H1 (cell line): ENCODE data around the gene DLL3. TPM values are rescaled to one million over a fixed set of nuclear protein-coding genes. Genes with fewer than 3 reads are reported as not detected.

Source experiments
- CTCF ChIA-PET: fragments of 300-600 bp; sonication (Branson Sonifier 250); formaldehyde crosslinking; loops from one replicate; lab custom pipeline; 2021; ENCODE audit not compliant: partially characterized antibody; lab: Charles Lee
- POLR2A ChIA-PET: fragments of 300-600 bp; sonication (Branson Sonifier 250); formaldehyde crosslinking; loops from one replicate; lab custom pipeline; 2021; ENCODE audit warnings: inconsistent platforms; ENCODE audit not compliant: partially characterized antibody; lab: Charles Lee
- DNase-seq, 2 experiments: peaks; one replicate each; pipeline versions ENCODE4 v3.0.0 to v3.0.0-alpha.2; 2010 to 2022; ENCODE audit warnings: low spot score in 2 of 2, low read depth in 1 of 2, mixed read lengths in 1 of 2
- FAIRE-seq: peaks from 2 replicates; lab custom pipeline; 2011; peaks lifted over from hg19 to GRCh38; lab: Jason Lieb, UNC
- H2AFZ ChIP-seq: 2 replicates; pipeline ENCODE4 v1.8.1; 2012; ENCODE audit warnings: low read length, inconsistent platforms
- H2AK5ac ChIP-seq: 2 replicates; pipeline ENCODE4 v1.6.1; 2013; ENCODE audit warnings: low read depth, low read length
- H2BK120ac ChIP-seq: replicated peaks from 2 replicates; pipeline ENCODE3; 2013; ENCODE audit warnings: low read depth, low read length, inconsistent platforms
- H2BK12ac ChIP-seq: 2 replicates; pipeline ENCODE4 v1.6.1; 2013; ENCODE audit warnings: low read depth, low read length
- H2BK15ac ChIP-seq: 2 replicates; pipeline ENCODE4 v1.6.1; 2013; ENCODE audit warnings: low read length
- H2BK20ac ChIP-seq: 2 replicates; pipeline ENCODE4 v1.6.1; 2013; ENCODE audit warnings: low read length
- H2BK5ac ChIP-seq: 2 replicates; pipeline ENCODE4 v1.6.1; 2013; ENCODE audit warnings: low read depth, low read length
- H3K14ac ChIP-seq: 2 replicates; pipeline ENCODE4 v1.6.1; 2013; ENCODE audit warnings: inconsistent platforms; ENCODE audit not compliant: insufficient read length
- H3K18ac ChIP-seq: 2 replicates; pipeline ENCODE4 v1.6.1; 2013; ENCODE audit warnings: low read length; ENCODE audit errors: extremely low read depth
- H3K23ac ChIP-seq: 2 replicates; pipeline ENCODE4 v1.6.1; 2013; ENCODE audit warnings: inconsistent platforms; ENCODE audit not compliant: insufficient read length
- H3K23me2 ChIP-seq: 2 replicates; pipeline ENCODE4 v1.6.1; 2013; ENCODE audit warnings: low read depth, low read length
- H3K27ac ChIP-seq: 2 replicates; pipeline ENCODE4 v1.6.1; 2011; ENCODE audit warnings: low read depth, low read length, inconsistent platforms
- H3K27me3 ChIP-seq, 4 experiments: replicated peaks in 1 of 4; 1 replicate in 1 of 4; 2 replicates in 3 of 4; pipeline versions ENCODE4 v1.6.1 to v1.8.1; 2011 to 2013; ENCODE audit warnings: low read length in 3 of 4, mild to moderate bottlenecking in 3 of 4, inconsistent platforms in 2 of 4, mixed read lengths in 2 of 4, moderate library complexity in 1 of 4; ENCODE audit not compliant: control insufficient read depth in 3 of 4, insufficient read depth in 3 of 4; ENCODE audit errors: extremely low read depth in 1 of 4
- H3K36me3 ChIP-seq, 4 experiments: 2 replicates each; pipeline versions ENCODE4 v1.6.1 to v1.8.1; 2011 to 2013; ENCODE audit warnings: mild to moderate bottlenecking in 4 of 4, low read length in 3 of 4, moderate library complexity in 2 of 4, control low read depth in 1 of 4, inconsistent platforms in 1 of 4; ENCODE audit not compliant: insufficient read depth in 4 of 4, control insufficient read depth in 2 of 4
- H3K4ac ChIP-seq: replicated peaks from 2 replicates; pipeline ENCODE3; 2013; ENCODE audit warnings: low read length, low read depth, mixed read lengths, inconsistent platforms; ENCODE audit not compliant: insufficient read length
- H3K4me1 ChIP-seq, 4 experiments: replicated peaks in 1 of 4; 1 replicate in 1 of 4; 2 replicates in 3 of 4; pipeline versions ENCODE4 v1.6.1 to v1.8.1; 2011 to 2013; ENCODE audit warnings: low read length in 3 of 4, inconsistent platforms in 2 of 4, mixed read lengths in 1 of 4; ENCODE audit not compliant: insufficient read depth in 4 of 4, control insufficient read depth in 3 of 4
- H3K4me2 ChIP-seq, 2 experiments: 2 replicates each; pipeline versions ENCODE4 v1.6.1 to v1.8.1; 2011 to 2013; ENCODE audit warnings: low read depth in 2 of 2, low read length in 2 of 2, control low read depth in 1 of 2, inconsistent platforms in 1 of 2, mild to moderate bottlenecking in 1 of 2; ENCODE audit not compliant: insufficient read depth in 1 of 2
- H3K4me3 ChIP-seq, 4 experiments: fragments of 200-600, 300-600 bp in 1 of 4; sonication (generic), shearing (Covaris generic), sonication (Bioruptor Twin) in 1 of 4; 2 replicates each; pipeline versions ENCODE4 v1.5.1 to v1.8.1; 2011 to 2016; ENCODE audit warnings: low read length in 4 of 4, low read depth in 3 of 4, control low read depth in 2 of 4, inconsistent platforms in 2 of 4, mild to moderate bottlenecking in 2 of 4, mixed read lengths in 1 of 4, moderate library complexity in 1 of 4; ENCODE audit not compliant: insufficient read depth in 2 of 4; ENCODE audit errors: extremely low read depth in 1 of 4
- H3K56ac ChIP-seq: replicated peaks from 2 replicates; pipeline ENCODE3; 2013; ENCODE audit warnings: low read depth, mild to moderate bottlenecking, mixed read lengths, low read length, inconsistent platforms; ENCODE audit not compliant: insufficient read length
- H3K79me1 ChIP-seq: 2 replicates; pipeline ENCODE4 v1.6.1; 2013; ENCODE audit warnings: low read depth, low read length, control low read depth
- H3K79me2 ChIP-seq, 2 experiments: 2 replicates each; pipeline versions ENCODE4 v1.6.1 to v1.8.1; 2012 to 2013; ENCODE audit warnings: low read length in 2 of 2, mild to moderate bottlenecking in 2 of 2, inconsistent platforms in 1 of 2; ENCODE audit not compliant: insufficient read depth in 2 of 2, control insufficient read depth in 1 of 2
- H3K9ac ChIP-seq, 4 experiments: replicated peaks in 1 of 4; 1 replicate in 1 of 4; 2 replicates in 3 of 4; pipeline versions ENCODE4 v1.6.1 to v1.8.1; 2011 to 2013; ENCODE audit warnings: low read depth in 3 of 4, low read length in 3 of 4, control low read depth in 2 of 4, mild to moderate bottlenecking in 2 of 4, moderate library complexity in 2 of 4, inconsistent platforms in 1 of 4; ENCODE audit errors: extremely low read depth in 1 of 4
- H3K9me3 ChIP-seq, 2 experiments: 2 replicates each; pipeline versions ENCODE4 v1.6.1 to v1.8.1; 2012 to 2013; ENCODE audit warnings: mild to moderate bottlenecking in 2 of 2, moderate library complexity in 2 of 2, control low read depth in 1 of 2, inconsistent platforms in 1 of 2, low read depth in 1 of 2, low read length in 1 of 2, mixed read lengths in 1 of 2; ENCODE audit not compliant: insufficient read depth in 2 of 2
- H4K20me1 ChIP-seq, 2 experiments: replicated peaks in 1 of 2; 2 replicates each; pipeline versions ENCODE3 to v1.8.1; 2011 to 2013; ENCODE audit warnings: inconsistent platforms in 2 of 2, low read length in 2 of 2, mild to moderate bottlenecking in 1 of 2; ENCODE audit not compliant: insufficient read depth in 2 of 2, control insufficient read depth in 1 of 2
- H4K5ac ChIP-seq: 2 replicates; pipeline ENCODE4 v1.6.1; 2013; ENCODE audit warnings: low read length, low read depth, mixed read lengths, inconsistent platforms; ENCODE audit not compliant: insufficient read length
- H4K8ac ChIP-seq: 2 replicates; pipeline ENCODE4 v1.8.0; 2013; ENCODE audit warnings: mild to moderate bottlenecking, moderate library complexity, low read length, inconsistent platforms; ENCODE audit not compliant: insufficient read depth; ENCODE audit errors: extremely low read depth
- H4K91ac ChIP-seq: replicated peaks from 2 replicates; pipeline ENCODE3; 2013; ENCODE audit warnings: low read length, mixed read lengths, inconsistent platforms; ENCODE audit not compliant: insufficient read length
- CREB1 ChIP-seq: IDR thresholded peaks from 2 replicates; pipeline ENCODE4 v1.6.1; 2012; ENCODE audit warnings: inconsistent platforms
- GABPA ChIP-seq: IDR thresholded peaks from 2 replicates; pipeline ENCODE4 v1.6.1; 2011; ENCODE audit warnings: mild to moderate bottlenecking, low read length, moderate library complexity, borderline replicate concordance; ENCODE audit not compliant: insufficient read depth
- KDM5A ChIP-seq: fragments of 200-600 bp; IDR thresholded peaks from 2 replicates; pipeline ENCODE4 v1.7.1; 2012; ENCODE audit warnings: mild to moderate bottlenecking, low read length, inconsistent platforms, mixed read lengths
- SUZ12 ChIP-seq: fragments of 200-600 bp; sonication (generic); IDR thresholded peaks from 2 replicates; pipeline ENCODE4 v1.6.1; 2012; ENCODE audit warnings: mild to moderate bottlenecking, inconsistent platforms, low read length, moderate library complexity, mixed read lengths
- TAF1 ChIP-seq: IDR thresholded peaks from 2 replicates; pipeline ENCODE4 v1.6.1; 2011; ENCODE audit warnings: mild to moderate bottlenecking, low read depth, low read length
- USF2 ChIP-seq: IDR thresholded peaks from 2 replicates; pipeline ENCODE4 v1.6.1; 2011; ENCODE audit warnings: low read length, improper control_type of control experiment
- ZNF274 ChIP-seq: IDR thresholded peaks from 2 replicates; pipeline ENCODE4 v1.7.0; 2012; ENCODE audit warnings: low read length, borderline replicate concordance; ENCODE audit errors: extremely low read depth
- WGBS, 2 experiments: shearing (Covaris generic) in 1 of 2; methylation state at CpG; one replicate each; pipeline versions ENCODE4 v1.1.6 to v1.1.7; 2013 to 2015; ENCODE audit warnings: low lambda C conversion rate in 2 of 2, mixed read lengths in 2 of 2, inconsistent platforms in 1 of 2, low coverage in 1 of 2, missing lambda C conversion rate in 1 of 2; ENCODE audit not compliant: insufficient replicate concordance in 2 of 2, insufficient coverage in 1 of 2, insufficient read length in 1 of 2; ENCODE audit errors: extremely low coverage in 1 of 2, missing lambda C conversion rate in 1 of 2; 5-methylcytosine and 5-hydroxymethylcytosine counted together
- polyA plus RNA-seq, 7 experiments: library from polyadenylated mRNA; depleted of rRNA in 3 of 7; stranded (reverse) in 5 of 7; unstranded in 2 of 7; fragments of >200 nt in 5 of 7; fragments of 200-250 nt in 2 of 7; gene quantifications; 1 replicate in 5 of 7; 2 replicates in 1 of 7; 4 replicates in 1 of 7; pipeline versions ENCODE4 v1.2.1 to v1.2.3, GENCODE V29; 2011 to 2013; ENCODE audit warnings: missing spikeins in 2 of 7, mixed read lengths in 2 of 7
- total RNA-seq: library from RNA; stranded (reverse); fragmentation: NEBNext Ultra II Directional; extraction: Animal tissue kit (Norgen Biotek cat#: 25700); gene quantifications from 2 replicates; pipeline ENCODE4 v1.2.1, GENCODE V29; 2021

DLL3 gene
- total and polyA plus RNA-seq, 2 of the 8 experiments (the other 6 are each of a cell fraction or from before 2014, with no cell fraction given), result 12.2 to 13.8 TPM

- H3K79me2 ChIP-seq, result peaks cover 20 to 75% of the 10 kb centered on the region in 2 experiments
- no peak overlapping the region for H2BK20ac ChIP-seq
- CTCF ChIA-PET, result interaction anchor here (0.6 to 1.5 kb wide), 4 partner anchors 9 to 736 kb away, joined by 3 to 8 read pairs (median 3); no protein-coding TSS in a partner anchor
- no peaks in the 10 kb centered on the region for H3K27me3 ChIP-seq
- no peak overlapping the region for H3K27ac ChIP-seq
- no peak overlapping the region for H3K14ac ChIP-seq
- H3K23me2 ChIP-seq, result peaks cover 6% of the 10 kb centered on the region; the same call in 1 of the 2 replicates
- FAIRE-seq (no peak), DNase-seq (no peak)
- H3K4me3 ChIP-seq, result no peak overlapping the region
- no peak overlapping the region for H3K9ac ChIP-seq
- POLR2A ChIA-PET, result interaction anchor here (0.9 to 47.8 kb wide), 4 partner anchors 19 to 48 kb away, joined by 3 to 1154 read pairs (median 4); partner anchors contain the start of genes PLEKHG2 and RPS16
- peaks cover 11 to 14% of the 10 kb centered on the region in 2 experiments for H4K20me1 ChIP-seq
- H3K4me2 ChIP-seq, result no peak overlapping the region
- no peak overlapping the region for H2BK15ac ChIP-seq
- H4K91ac ChIP-seq, result no peak overlapping the region
- H2BK120ac ChIP-seq, result no peak overlapping the region
- no peak overlapping the region for H2AK5ac ChIP-seq
- no peak overlapping the region for H2BK12ac ChIP-seq
- H2BK5ac ChIP-seq, result no peak overlapping the region
- H3K4me1 ChIP-seq, result peaks cover 0 to 3% (median under 1%) of the 10 kb centered on the region in 4 experiments; a peak in 3 of 7 replicates
- no peak overlapping the region for H3K18ac ChIP-seq
- peaks cover 15% of the 10 kb centered on the region for H3K79me1 ChIP-seq
- no peak overlapping the region for H4K8ac ChIP-seq
- peaks cover 0 to 21% (median 0%) of the 10 kb centered on the region in 4 experiments; a peak in 4 of 8 replicates for H3K36me3 ChIP-seq
- 97% methylated on average over 8 of the region's 8 CpGs; no CpG with 5 or more reads in 1 of the 2 experiments for WGBS, 2 experiments
- H3K4ac ChIP-seq, result no peak overlapping the region
- H2AFZ ChIP-seq, result no peak overlapping the region
- no peak overlapping the region for H4K5ac ChIP-seq
- H3K56ac ChIP-seq, result no peak overlapping the region
- no peaks in the 10 kb centered on the region for H3K9me3 ChIP-seq
- H3K23ac ChIP-seq, result no peak overlapping the region
- TF ChIP-seq KDM5A, result no peak
- TF ChIP-seq GABPA, result no peak
- no peak for TF ChIP-seq CREB1
- no peak for TF ChIP-seq TAF1
- no peak for TF ChIP-seq ZNF274
- no peak for TF ChIP-seq USF2
- TF ChIP-seq SUZ12, result no peak
Measured at GRCh38 chr19:39449116-39449797, 49.5 kb upstream of the DLL3 start.
